Stimulated activated CD8-positive, alpha-beta memory T cell treated with anti-CD3 and anti-CD28 coated beads, Interleukin-4, amount 100 ng/mL, for 24 hours (primary cell): ENCODE results near the gene SYNPO2.
"Not testable (repeated sequence)": the region's sequence is repeated elsewhere in the genome, so short reads cannot be mapped to it uniquely, and the experiment has no call there.

ENCODE experiments used
- DNase-seq: peaks from one replicate; pipeline ENCODE4 v3.0.0-alpha.2; 2020; ENCODE audit warnings: low read depth

Gene SYNPO2

DNA sequence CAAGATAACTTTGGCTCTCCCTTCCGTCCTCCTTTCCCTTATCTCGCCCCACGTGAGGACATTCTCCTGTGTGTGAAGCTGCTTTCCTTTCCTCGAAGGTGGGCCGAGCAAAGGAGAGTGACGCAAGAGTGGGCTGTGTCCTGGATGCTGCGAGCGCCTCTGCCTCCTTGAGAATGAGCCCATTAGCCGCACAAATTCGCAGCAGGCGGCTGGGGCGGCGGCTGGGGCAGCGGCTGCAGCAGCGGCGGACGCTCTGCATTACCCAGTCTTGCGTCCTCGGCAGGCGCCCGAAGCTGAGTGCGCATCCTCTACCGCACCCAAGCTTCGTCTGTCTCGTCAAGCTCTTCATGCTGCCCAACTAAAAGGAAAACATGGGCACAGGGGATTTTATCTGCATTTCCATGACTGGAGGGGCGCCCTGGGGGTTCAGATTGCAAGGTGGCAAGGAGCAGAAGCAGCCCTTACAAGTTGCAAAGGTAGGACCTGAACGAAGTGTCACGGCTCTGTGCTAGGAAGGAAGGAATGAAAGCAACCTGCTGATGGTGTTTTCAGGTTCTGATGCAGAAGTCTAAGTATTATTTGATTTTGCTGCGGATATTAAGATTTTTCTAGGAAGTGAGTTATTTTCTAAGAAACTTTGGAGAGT lies at the start of gene SYNPO2:
TSS of gene SYNPO2 (plus strand) at position 189 of the 646 bp plus-strand sequence. CDS start at position 372, 183 bp downstream.
- peak; percentile 6 for DNase-seq

DNA sequence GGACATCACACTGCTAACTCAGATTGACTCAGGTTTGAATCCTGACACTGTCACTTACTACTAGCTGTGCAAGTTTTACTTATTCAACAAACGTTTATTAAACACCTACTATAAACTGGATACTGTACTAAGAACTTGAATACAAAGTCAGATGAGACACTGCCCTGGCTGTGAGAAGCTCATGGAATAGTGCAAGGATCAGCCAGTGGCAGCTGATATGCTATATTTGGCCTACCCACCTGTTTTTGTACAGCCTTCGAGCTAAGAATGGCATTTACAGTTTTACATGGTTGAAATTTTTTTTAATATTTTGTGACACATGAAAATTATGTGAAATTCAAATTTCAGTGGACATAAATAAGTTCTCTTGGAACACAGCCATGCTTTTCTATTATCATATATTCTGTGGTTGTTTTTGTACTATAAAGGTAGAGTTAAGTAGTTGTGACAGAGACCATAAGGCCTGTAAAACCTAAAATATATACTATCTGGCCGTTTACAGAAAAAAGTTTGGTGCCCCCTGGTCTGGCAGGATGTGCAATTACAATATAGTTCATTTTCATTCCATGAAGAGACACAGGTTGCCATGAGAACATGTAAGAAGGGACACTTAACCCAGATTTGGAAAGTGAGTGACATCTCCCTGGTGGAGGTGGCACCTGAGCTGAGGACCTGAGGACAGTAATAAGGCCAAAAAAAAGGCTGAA lies 49.3 kb upstream of the SYNPO2 start:
- no peak for DNase-seq

DNA sequence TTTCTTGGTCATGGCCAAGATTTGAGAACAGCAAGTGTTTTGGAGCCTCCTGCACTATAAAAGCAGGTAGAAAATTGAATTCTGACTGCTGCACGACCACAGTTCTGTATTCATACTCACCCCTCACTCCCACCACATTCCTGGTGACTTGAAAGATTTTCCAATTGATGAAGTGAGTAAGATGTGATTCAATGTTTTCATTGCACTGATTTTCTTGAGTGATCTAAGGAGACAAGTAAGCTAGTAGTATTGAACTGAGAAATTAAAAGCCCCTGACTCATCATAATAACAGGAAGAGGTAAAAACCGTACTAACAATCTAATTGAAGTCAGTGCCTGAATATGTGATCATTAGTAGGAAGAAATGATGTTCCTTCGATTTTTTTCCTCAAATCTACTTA lies 46.6 kb upstream of the SYNPO2 start:
- no peak for DNase-seq

DNA sequence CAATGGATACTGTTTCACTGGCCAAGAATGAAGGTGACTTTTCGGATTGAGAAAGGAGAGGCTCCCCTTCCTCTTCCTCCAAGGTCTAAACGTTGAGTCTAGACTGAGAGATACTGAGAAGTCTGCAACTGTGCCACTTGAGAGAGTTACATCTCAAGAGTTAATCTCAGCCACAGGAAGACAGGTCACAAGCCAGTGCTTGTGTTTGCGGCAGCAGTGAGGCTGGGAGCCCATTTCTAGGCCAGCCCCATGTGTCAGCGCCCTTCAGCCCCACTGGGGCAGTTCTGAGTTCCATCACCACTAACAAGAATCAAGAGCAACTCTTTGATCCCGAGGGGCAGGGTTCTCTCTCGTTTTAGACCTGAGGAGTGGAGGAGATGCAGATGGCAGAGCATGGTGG lies 45.4 kb upstream of the SYNPO2 start:
- DNase-seq, result no peak

- DNase-seq, result no peak
These were observed 43.1 kb upstream of the SYNPO2 start for GRCh38 chr4:118845552-118846050.

- no peak for DNase-seq
These were observed 41.7 kb upstream of the SYNPO2 start for GRCh38 chr4:118846979-118847378.

DNA sequence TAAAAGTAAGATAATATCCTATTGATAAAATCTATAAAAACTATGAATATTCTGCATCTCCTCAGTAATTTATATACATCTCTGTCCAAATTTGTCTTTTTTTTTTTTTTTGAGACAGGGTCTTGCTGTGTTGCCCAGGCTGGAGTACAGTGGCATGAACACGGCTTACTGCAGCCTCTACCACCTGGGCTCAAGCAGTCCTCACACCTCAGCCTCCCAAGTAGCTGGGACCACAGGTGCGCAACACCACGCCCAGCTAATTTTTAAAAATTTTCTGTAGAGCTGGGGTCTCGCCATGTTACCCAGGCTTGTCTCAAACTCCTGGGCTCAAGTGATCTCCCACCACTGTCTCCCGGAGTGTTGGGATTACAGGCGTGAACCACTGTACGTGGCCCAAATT lies 40.4 kb upstream of the SYNPO2 start:
- no peak for DNase-seq

GRCh38 chr4:118848901-118849300 lies 39.8 kb upstream of the SYNPO2 start:
- DNase-seq, result no peak

DNA sequence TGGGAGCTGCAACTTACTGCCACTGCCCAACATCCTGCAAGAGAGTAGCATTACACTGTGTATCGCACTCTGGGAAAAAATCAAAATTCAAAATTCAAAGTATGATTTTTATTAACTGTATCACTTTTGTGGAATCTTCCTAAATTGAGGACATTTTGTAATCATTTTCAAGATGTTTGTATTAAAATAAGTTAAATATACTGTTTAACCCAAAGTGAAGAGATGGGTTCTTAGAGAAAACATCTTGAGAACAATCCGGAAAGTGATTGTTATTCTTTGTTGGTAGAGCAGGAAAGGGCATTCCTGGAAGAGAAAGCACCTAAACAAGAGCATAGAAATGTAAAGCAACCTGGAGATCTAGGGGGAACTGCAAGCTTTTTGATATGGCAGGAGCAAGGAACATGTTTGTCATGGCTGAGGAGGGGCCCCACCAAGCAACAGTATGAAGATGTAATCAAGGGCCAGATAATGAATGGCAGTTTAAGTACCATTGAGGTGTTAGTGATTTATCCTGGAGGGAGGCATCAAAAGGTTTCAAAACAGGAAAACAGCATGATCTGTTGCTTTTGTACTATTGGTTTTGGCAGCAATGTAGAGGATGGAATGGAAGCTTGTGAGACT lies 38.7 kb upstream of the SYNPO2 start:
- no peak for DNase-seq

GRCh38 chr4:118850488-118851173 lies 38.0 kb upstream of the SYNPO2 start:
- DNase-seq, result no peak

- no peak for DNase-seq
These were observed 30.9 kb upstream of the SYNPO2 start for GRCh38 chr4:118857760-118858159.

DNA sequence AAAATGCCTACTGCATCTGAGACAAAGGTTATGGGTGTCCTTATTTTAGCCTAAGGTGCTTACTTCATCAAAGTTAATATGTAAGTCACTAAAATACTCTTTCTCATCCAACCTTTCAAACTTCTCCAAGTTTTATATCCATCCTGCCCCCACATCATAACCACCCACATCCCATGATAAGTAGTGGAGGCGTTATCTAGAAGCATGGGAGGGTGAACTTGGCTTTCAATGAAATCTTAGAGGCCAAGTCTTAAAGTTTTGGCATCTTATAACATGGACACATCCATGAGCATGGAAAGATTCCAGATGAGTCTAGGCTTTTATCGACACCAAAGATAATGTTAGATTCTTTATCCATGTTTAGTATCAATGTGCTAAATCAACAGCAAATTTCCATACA lies 29.9 kb upstream of the SYNPO2 start:
- no peak for DNase-seq

GRCh38 chr4:118865091-118865708 lies 23.5 kb upstream of the SYNPO2 start:
- DNase-seq, result no peak

- DNase-seq, result no peak
These were observed 22.2 kb upstream of the SYNPO2 start for GRCh38 chr4:118866442-118866841.

GRCh38 chr4:118867311-118868067 lies 21.2 kb upstream of the SYNPO2 start:
- DNase-seq, result no peak

DNA sequence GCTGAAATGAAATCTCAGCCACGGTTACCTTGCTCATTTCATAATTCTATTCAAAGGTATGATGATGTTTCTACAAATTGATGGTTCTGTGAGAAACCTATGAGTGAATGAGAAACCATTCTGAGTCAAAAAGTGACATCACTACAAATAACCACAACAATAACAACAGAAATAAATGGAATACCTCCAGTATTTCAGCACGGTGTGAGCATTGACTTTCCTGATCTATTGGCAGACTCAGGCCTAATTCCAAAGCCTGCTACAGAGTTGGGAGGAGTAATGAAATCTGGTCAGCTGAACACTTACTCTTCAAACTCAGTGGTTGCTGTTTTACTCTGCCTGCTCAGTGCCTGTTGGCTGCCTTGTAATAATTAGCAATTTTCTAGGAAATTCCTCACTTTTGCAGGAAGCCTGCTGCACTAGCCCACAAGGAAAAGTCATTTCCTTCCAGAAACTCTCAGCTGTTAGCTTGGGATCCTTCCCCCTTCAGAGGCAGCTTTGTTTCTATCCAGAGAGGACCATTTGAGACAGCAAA lies 18.8 kb upstream of the SYNPO2 start:
- no peak for DNase-seq

- no peak for DNase-seq
These were observed 16.5 kb upstream of the SYNPO2 start for GRCh38 chr4:118872181-118872580.

DNA sequence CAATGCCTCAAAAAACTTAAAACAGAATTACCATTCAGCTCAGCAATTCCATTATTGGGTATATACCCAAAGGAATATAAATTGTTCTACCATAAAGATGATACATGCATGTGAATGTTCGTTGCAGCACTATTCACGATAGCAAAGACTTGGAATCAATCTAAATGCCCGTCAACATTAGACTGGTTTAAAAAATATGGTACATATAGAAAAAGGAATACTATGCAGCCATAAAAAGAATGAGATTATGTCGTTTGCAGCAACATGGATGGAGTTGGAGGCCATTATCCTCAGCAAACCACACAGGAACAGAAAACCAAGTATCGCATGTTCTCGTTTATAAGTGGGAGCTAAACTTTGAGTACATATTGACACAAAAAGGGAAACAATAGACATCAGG lies 10.9 kb upstream of the SYNPO2 start:
- no peak for DNase-seq

- not testable (repeated sequence) for DNase-seq
These were observed 10.1 kb upstream of the SYNPO2 start for GRCh38 chr4:118878507-118878906.

DNA sequence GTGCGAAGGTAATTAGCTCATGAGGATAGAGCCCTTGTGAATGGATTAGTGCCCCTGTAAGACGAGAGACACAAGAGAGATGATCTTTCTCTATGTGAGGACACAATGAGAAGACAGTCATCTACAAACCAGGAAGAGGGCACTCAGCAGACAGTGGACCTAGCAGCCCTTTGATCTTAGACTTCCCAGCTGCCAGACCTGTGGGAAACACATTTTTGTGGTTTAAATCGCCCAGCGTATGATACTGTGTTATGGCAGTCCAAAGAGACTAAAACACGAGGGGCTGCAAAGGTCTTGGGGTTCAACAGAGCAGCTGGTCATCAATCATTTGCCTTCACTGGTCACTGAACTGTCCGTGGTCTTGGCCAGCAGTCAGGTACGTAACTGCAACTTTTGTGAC lies 9.2 kb upstream of the SYNPO2 start:
- no peak for DNase-seq

DNA sequence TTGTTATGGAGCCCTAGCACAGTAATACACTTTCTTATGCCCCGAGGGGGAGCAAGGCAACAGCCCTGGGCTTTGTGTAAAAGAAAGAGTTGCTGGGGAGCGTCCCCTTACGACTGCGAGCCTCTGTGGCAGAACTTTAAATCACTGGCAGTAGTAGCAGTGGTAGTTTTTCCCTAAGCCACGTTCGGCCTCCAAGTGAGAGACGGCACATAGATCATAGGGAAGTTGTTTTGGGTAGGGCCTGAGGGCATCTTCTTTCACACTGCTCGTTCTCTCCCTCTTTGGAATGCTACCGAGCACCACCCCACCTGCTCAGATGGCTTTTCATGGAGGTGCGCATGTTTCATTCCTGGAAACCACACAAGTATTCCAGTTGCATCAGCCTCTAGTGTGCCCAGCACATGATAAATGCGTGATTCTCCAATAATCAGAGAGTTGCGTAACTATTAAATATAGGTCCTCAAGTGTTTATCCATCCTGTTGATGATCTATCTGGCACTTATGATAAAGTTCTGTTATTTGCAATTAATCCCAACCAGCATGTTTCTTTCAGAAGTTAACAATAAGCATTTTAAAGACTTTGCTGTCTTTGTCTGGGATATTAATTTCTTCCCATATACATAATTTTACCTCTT lies 7.0 kb upstream of the SYNPO2 start:
- no peak for DNase-seq
